Kidney (tissue), 14 donors: ENCODE results near the gene S100A12. TPM values are rescaled to one million over a fixed set of nuclear protein-coding genes. Genes with fewer than 3 reads are reported as not detected.

ENCODE experiments used
- DNase-seq, 5 donors: peaks; one replicate each; pipeline ENCODE4 v3.0.0-alpha.2; 2013 to 2020
- FAIRE-seq: peaks from 2 replicates; lab custom pipeline; 2012; peaks lifted over from hg19 to GRCh38; lab: Jason Lieb, UNC
- H3K27ac ChIP-seq, 2 donors: one replicate each; pipeline ENCODE4 v1.7.0; 2013; ENCODE audit warnings: low read depth in 2 of 2, low read length in 2 of 2, inconsistent platforms in 1 of 2
- H3K27me3 ChIP-seq: one replicate; pipeline ENCODE4 v1.7.1; 2013; ENCODE audit warnings: low read length, inconsistent platforms; ENCODE audit not compliant: control insufficient read depth, insufficient read depth
- H3K36me3 ChIP-seq, 3 donors: one replicate each; pipeline versions ENCODE4 v1.7.0 to v1.7.1; 2013; ENCODE audit warnings: low read length in 3 of 3, control low read depth in 1 of 3, inconsistent platforms in 1 of 3; ENCODE audit not compliant: insufficient read depth in 3 of 3, control insufficient read depth in 2 of 3
- H3K4me1 ChIP-seq, 3 donors: one replicate each; pipeline versions ENCODE4 v1.7.0 to v1.7.1; 2013; ENCODE audit warnings: low read length in 3 of 3, inconsistent platforms in 1 of 3, low read depth in 1 of 3; ENCODE audit not compliant: control insufficient read depth in 2 of 3, insufficient read depth in 2 of 3
- H3K4me3 ChIP-seq, 3 donors: one replicate each; pipeline versions ENCODE4 v1.7.0 to v1.8.1; 2013; ENCODE audit warnings: low read length in 3 of 3, control low read depth in 1 of 3, inconsistent platforms in 1 of 3
- H3K9ac ChIP-seq, 3 donors: one replicate each; pipeline versions ENCODE4 v1.7.0 to v1.7.1; 2013; ENCODE audit warnings: low read length in 3 of 3, control low read depth in 1 of 3, inconsistent platforms in 1 of 3
- H3K9me3 ChIP-seq, 3 donors: one replicate each; pipeline versions ENCODE4 v1.7.0 to v1.7.1; 2013; ENCODE audit warnings: low read length in 3 of 3, control low read depth in 1 of 3, inconsistent platforms in 1 of 3; ENCODE audit not compliant: control insufficient read depth in 2 of 3, insufficient read depth in 1 of 3
- intact Hi-C: fragments of 100-400 bp; cut with DNase I; formaldehyde crosslinking; loops from one replicate; pipeline ENCODE4 v1.11.1; 2022
- polyA plus RNA-seq: library from polyadenylated mRNA; stranded (reverse); fragments of 350-450 nt; fragmentation: Illumina TruSeq; extraction: RNeasy Lipid Tissue Mini Kit (QIAGEN cat#74804); gene quantifications from one replicate; pipeline ENCODE4 v1.2.3, GENCODE V29; 2014; ENCODE audit warnings: low read depth, low replicate concordance; ENCODE audit not compliant: insufficient read depth
- total RNA-seq: library from RNA; stranded (reverse); fragmentation: NEBNext Ultra II Directional; extraction: Animal tissue kit (Norgen Biotek cat#: 25700); gene quantifications from one replicate; pipeline ENCODE4 v1.2.1, GENCODE V29; 2021
- TF ChIP-seq, protein P1 (sequence below): IDR thresholded peaks from 3 replicates; pipeline ENCODE4 v1.5.1; 2012; ENCODE audit warnings: mild to moderate bottlenecking, moderate library complexity, borderline replicate concordance; ENCODE audit not compliant: insufficient read depth; ENCODE audit errors: extremely low read depth
- donor health status: control.
- donor health status: control.
- donor health status: control.
- donor health status: control.
- donor health status: control.
- donor health status: DM: yes; HTN: yes; CAD: no.
- donor health status: Normal renal cell carcinoma (clear cell type).

The S100A12 gene
- total and polyA plus RNA-seq, 2 donors from 2014 or later, result 1.3 to 2.7 TPM

DNA sequence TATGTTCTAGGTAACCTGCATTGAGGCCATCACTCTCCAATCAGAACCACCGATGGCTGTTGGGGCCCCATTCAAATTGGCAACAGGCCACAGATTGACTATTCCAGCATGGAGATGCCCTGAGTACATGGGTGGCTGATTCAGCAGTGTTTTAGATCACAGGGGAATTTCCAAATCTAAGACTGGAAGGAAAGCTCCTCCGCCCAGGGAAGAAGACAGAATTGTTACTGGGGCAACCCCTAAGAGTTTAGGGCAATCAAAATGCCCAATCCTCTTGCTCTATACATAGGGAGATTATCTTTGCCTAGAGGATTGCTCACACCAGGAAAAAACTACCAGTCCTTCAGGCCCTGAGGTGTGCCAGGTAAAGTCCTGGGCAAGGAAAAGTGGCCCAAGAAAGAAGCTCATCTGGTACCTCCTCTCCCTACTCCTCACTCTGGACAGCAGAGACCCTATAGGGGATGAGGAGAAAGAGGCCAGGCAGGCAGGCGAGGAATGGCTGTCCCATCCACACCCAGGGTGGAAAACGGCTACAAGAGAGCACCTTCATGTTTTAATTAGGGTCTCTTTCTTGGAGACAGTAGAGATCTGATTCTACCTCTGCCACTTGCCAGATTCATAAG, 9.6 kb upstream of the S100A12 start:
- FAIRE-seq (no peak), DNase-seq (no peak)
- Histone ChIP-seq H3K9ac (no peak overlapping the region), H3K36me3 (no peaks in the 10 kb centered on the region), H3K4me3 (no peak overlapping the region), H3K4me1 (no peaks in the 10 kb centered on the region), H3K27ac (no peak overlapping the region), H3K9me3 (peaks cover 0 to 14% (median 0%) of the 10 kb centered on the region in 3 donors), H3K27me3 (no peaks in the 10 kb centered on the region)
- intact Hi-C loops, result no loop called here
- TF ChIP-seq, protein P1, sequence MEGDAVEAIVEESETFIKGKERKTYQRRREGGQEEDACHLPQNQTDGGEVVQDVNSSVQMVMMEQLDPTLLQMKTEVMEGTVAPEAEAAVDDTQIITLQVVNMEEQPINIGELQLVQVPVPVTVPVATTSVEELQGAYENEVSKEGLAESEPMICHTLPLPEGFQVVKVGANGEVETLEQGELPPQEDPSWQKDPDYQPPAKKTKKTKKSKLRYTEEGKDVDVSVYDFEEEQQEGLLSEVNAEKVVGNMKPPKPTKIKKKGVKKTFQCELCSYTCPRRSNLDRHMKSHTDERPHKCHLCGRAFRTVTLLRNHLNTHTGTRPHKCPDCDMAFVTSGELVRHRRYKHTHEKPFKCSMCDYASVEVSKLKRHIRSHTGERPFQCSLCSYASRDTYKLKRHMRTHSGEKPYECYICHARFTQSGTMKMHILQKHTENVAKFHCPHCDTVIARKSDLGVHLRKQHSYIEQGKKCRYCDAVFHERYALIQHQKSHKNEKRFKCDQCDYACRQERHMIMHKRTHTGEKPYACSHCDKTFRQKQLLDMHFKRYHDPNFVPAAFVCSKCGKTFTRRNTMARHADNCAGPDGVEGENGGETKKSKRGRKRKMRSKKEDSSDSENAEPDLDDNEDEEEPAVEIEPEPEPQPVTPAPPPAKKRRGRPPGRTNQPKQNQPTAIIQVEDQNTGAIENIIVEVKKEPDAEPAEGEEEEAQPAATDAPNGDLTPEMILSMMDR, result no peak

GRCh38 chr1:153380711-153381110, 5.3 kb upstream of the S100A12 start:
- no peak for FAIRE-seq
- no peaks in the 10 kb centered on the region for H3K36me3 ChIP-seq
- no peak overlapping the region for H3K4me3 ChIP-seq
- H3K27ac ChIP-seq, result no peak overlapping the region
- TF ChIP-seq, protein P1, result no peak
- intact Hi-C loops, result no loop called here
- H3K4me1 ChIP-seq, result no peaks in the 10 kb centered on the region
- peaks cover 0 to 14% (median 0%) of the 10 kb centered on the region in 3 donors for H3K9me3 ChIP-seq
- DNase-seq, result no peak
- H3K27me3 ChIP-seq, result no peaks in the 10 kb centered on the region
- H3K9ac ChIP-seq, result no peak overlapping the region

DNA sequence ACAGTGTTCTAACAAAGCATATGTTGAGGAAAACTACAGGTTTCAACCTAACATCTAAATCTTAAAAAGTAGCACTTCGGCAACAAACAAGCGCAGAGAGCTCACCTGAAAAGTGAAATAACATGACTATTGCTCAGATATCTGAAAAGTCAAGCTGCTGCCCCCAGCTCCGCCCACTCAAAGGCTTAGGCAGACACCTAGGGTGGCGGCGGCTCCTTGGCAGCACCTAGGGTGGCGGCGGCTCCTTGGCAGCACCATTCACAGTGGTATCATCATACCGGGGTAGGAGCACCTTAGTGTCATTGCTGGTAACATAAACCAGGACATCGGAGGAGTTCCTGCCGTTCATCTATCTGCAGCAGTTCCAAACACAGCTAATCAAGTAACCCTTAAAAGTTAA, 4.2 kb upstream of the S100A12 start:
- intact Hi-C loops, result no loop called here
- Histone ChIP-seq H3K36me3 (no peaks in the 10 kb centered on the region), H3K9me3 (peaks cover 0 to 14% (median 0%) of the 10 kb centered on the region in 3 donors), H3K4me3 (no peak overlapping the region), H3K4me1 (no peaks in the 10 kb centered on the region), H3K27ac (no peak overlapping the region), H3K27me3 (no peaks in the 10 kb centered on the region), H3K9ac (no peak overlapping the region)
- TF ChIP-seq, protein P1, result no peak
- DNase-seq (no peak), FAIRE-seq (no peak)
